H9 (cell line): ENCODE data around the gene SCML2. TPM values are rescaled to one million over a fixed set of nuclear protein-coding genes. Genes with fewer than 3 reads are reported as not detected.

Source experiments
- DNase-seq: peaks from one replicate; pipeline ENCODE4 v3.0.0-alpha.2; 2017
- H2AFZ ChIP-seq: one replicate; pipeline ENCODE4 v1.6.1; 2013; ENCODE audit warnings: mild to moderate bottlenecking, low read length, control low read depth, moderate library complexity
- H2AK5ac ChIP-seq: 2 replicates; pipeline ENCODE4 v1.6.1; 2013; ENCODE audit warnings: low read length, control low read depth, mixed read lengths; ENCODE audit not compliant: insufficient read length
- H2BK120ac ChIP-seq: one replicate; pipeline ENCODE4 v1.6.1; 2013; ENCODE audit warnings: low read depth, mild to moderate bottlenecking, low read length, control low read depth, inconsistent platforms; ENCODE audit not compliant: poor library complexity, severe bottlenecking
- H2BK12ac ChIP-seq: 2 replicates; pipeline ENCODE4 v1.6.1; 2013; ENCODE audit warnings: low read length, control low read depth, mixed read lengths, low read depth; ENCODE audit not compliant: insufficient read length
- H2BK15ac ChIP-seq: 2 replicates; pipeline ENCODE4 v1.6.1; 2013; ENCODE audit warnings: low read depth, low read length, control low read depth
- H2BK20ac ChIP-seq: one replicate; pipeline ENCODE4 v1.6.1; 2013; ENCODE audit warnings: low read depth, mild to moderate bottlenecking, low read length, control low read depth, inconsistent platforms; ENCODE audit not compliant: poor library complexity, severe bottlenecking
- H2BK5ac ChIP-seq: 2 replicates; pipeline ENCODE4 v1.6.1; 2013; ENCODE audit warnings: low read length, control low read depth, mixed read lengths; ENCODE audit not compliant: insufficient read length
- H3K14ac ChIP-seq: 2 replicates; pipeline ENCODE4 v1.6.1; 2013; ENCODE audit warnings: low read length, control low read depth; ENCODE audit not compliant: insufficient read depth
- H3K18ac ChIP-seq: 2 replicates; pipeline ENCODE4 v1.6.1; 2013; ENCODE audit warnings: low read depth, mild to moderate bottlenecking, mixed read lengths, low read length, control low read depth; ENCODE audit not compliant: insufficient read length
- H3K23ac ChIP-seq: 2 replicates; pipeline ENCODE4 v1.6.1; 2013; ENCODE audit warnings: low read length, control low read depth, mixed read lengths, low read depth; ENCODE audit not compliant: insufficient read length
- H3K23me2 ChIP-seq: 2 replicates; pipeline ENCODE4 v1.6.1; 2013; ENCODE audit warnings: low read depth, mild to moderate bottlenecking, mixed read lengths, low read length, control low read depth; ENCODE audit not compliant: insufficient read length, poor library complexity, severe bottlenecking
- H3K27ac ChIP-seq: 2 replicates; pipeline ENCODE4 v1.5.1; 2013; ENCODE audit warnings: low read length, control low read depth, mixed read lengths, low read depth; ENCODE audit not compliant: insufficient read length
- H3K27me3 ChIP-seq: 2 replicates; pipeline ENCODE4 v1.6.1; 2013; ENCODE audit warnings: low read length, control low read depth, inconsistent platforms; ENCODE audit not compliant: insufficient read depth
- H3K4ac ChIP-seq: 2 replicates; pipeline ENCODE4 v1.6.1; 2013; ENCODE audit warnings: low read depth, mild to moderate bottlenecking, control low read depth, inconsistent platforms, low read length, moderate library complexity
- H3K4me1 ChIP-seq: 2 replicates; pipeline ENCODE4 v1.6.1; 2013; ENCODE audit warnings: low read length, control low read depth, inconsistent platforms; ENCODE audit not compliant: insufficient read depth
- H3K4me2 ChIP-seq: 2 replicates; pipeline ENCODE4 v1.6.1; 2013; ENCODE audit warnings: low read length, control low read depth, mixed read lengths; ENCODE audit not compliant: insufficient read length, insufficient read depth
- H3K56ac ChIP-seq: 2 replicates; pipeline ENCODE4 v1.6.1; 2013; ENCODE audit warnings: low read depth, mild to moderate bottlenecking, mixed read lengths, low read length, control low read depth; ENCODE audit not compliant: insufficient read length
- H3K79me1 ChIP-seq: 2 replicates; pipeline ENCODE4 v1.6.1; 2013; ENCODE audit warnings: low read depth, mild to moderate bottlenecking, moderate library complexity, low read length, control low read depth, inconsistent platforms; ENCODE audit not compliant: insufficient read depth, poor library complexity, severe bottlenecking
- H3K79me2 ChIP-seq: 2 replicates; pipeline ENCODE4 v1.6.1; 2013; ENCODE audit warnings: low read length, control low read depth, inconsistent platforms; ENCODE audit not compliant: insufficient read depth
- H3K9ac ChIP-seq: 2 replicates; pipeline ENCODE4 v1.6.1; 2013; ENCODE audit warnings: low read length, control low read depth, mixed read lengths; ENCODE audit not compliant: insufficient read length; ENCODE audit errors: extremely low read depth
- H3K9me3 ChIP-seq: one replicate; pipeline ENCODE4 v1.6.1; 2013; ENCODE audit warnings: low read depth, low read length, inconsistent platforms; ENCODE audit not compliant: control insufficient read depth
- H3T11ph ChIP-seq: one replicate; pipeline ENCODE4 v1.6.1; 2013; ENCODE audit warnings: mild to moderate bottlenecking, low read length, control low read depth, inconsistent platforms
- H4K20me1 ChIP-seq: one replicate; pipeline ENCODE4 v1.6.1; 2013; ENCODE audit not compliant: control insufficient read depth, insufficient read length, insufficient read depth
- H4K5ac ChIP-seq: 2 replicates; pipeline ENCODE4 v1.6.1; 2013; ENCODE audit warnings: low read depth, mild to moderate bottlenecking, mixed read lengths, low read length, control low read depth; ENCODE audit not compliant: insufficient read length
- H4K8ac ChIP-seq: replicated peaks from 2 replicates; pipeline ENCODE4 v1.6.1; 2013; ENCODE audit warnings: low read length, control low read depth, mixed read lengths, low read depth; ENCODE audit not compliant: insufficient read length
- H4K91ac ChIP-seq: 2 replicates; pipeline ENCODE4 v1.6.1; 2013; ENCODE audit warnings: low read depth, mild to moderate bottlenecking, moderate library complexity, mixed read lengths, low read length, control low read depth; ENCODE audit not compliant: insufficient read length
- H3K27ac Mint-ChIP-seq, 3 experiments: 2 replicates in 2 of 3; 3 replicates in 1 of 3; pipeline ENCODE4 v1.8.0; 2020 to 2021; ENCODE audit warnings: mixed read lengths in 3 of 3, mild to moderate bottlenecking in 1 of 3, moderate library complexity in 1 of 3
- H3K27me3 Mint-ChIP-seq: 2 replicates; pipeline ENCODE4 v1.8.0; 2021; ENCODE audit warnings: low read depth, mild to moderate bottlenecking, moderate library complexity, mixed read lengths
- H3K36me3 Mint-ChIP-seq, 3 experiments: 2 replicates in 2 of 3; 3 replicates in 1 of 3; pipeline ENCODE4 v1.8.0; 2020 to 2021; ENCODE audit warnings: low read depth in 3 of 3, mixed read lengths in 3 of 3; ENCODE audit not compliant: insufficient read depth in 1 of 3
- H3K4me1 Mint-ChIP-seq, 2 experiments: 2 replicates each; pipeline ENCODE4 v1.8.0; 2020; ENCODE audit warnings: mixed read lengths in 2 of 2
- H3K4me3 Mint-ChIP-seq, 2 experiments: 2 replicates in 1 of 2; 3 replicates in 1 of 2; pipeline ENCODE4 v1.8.0; 2020 to 2021; ENCODE audit warnings: mild to moderate bottlenecking in 2 of 2, mixed read lengths in 2 of 2, moderate library complexity in 1 of 2
- H3K9me3 Mint-ChIP-seq, 2 experiments: 2 replicates in 1 of 2; 3 replicates in 1 of 2; pipeline ENCODE4 v1.8.0; 2020; ENCODE audit warnings: mild to moderate bottlenecking in 2 of 2, mixed read lengths in 2 of 2, moderate library complexity in 1 of 2
- CTCF ChIP-seq: fragments of 200-600 bp; sonication (generic); conservative IDR thresholded peaks from 3 replicates; pipeline ENCODE4 v1.8.0; 2021; ENCODE audit warnings: antibody characterized with exemption, mild to moderate bottlenecking
- WGBS: extraction: QIAGEN DNeasy Blood & Tissue Kit; methylation state at CpG from one replicate; pipeline ENCODE4 v1.1.7; 2013; ENCODE audit warnings: missing lambda C conversion rate, low lambda C conversion rate, mixed read lengths; ENCODE audit not compliant: insufficient read length; ENCODE audit errors: extremely low coverage; 5-methylcytosine and 5-hydroxymethylcytosine counted together
- total RNA-seq: library from RNA; stranded (reverse); gene quantifications from 2 replicates; pipeline ENCODE4 v1.2.1, GENCODE V29; 2021

Gene SCML2
- total RNA-seq, 1 experiment from 2014 or later: 15.5 TPM

- Histone ChIP-seq H3K14ac (no peak overlapping the region), H3K4ac (no peak overlapping the region), H2BK20ac (no peak overlapping the region), H2BK5ac (no peak overlapping the region), H3K4me1 (no peaks in the 10 kb centered on the region), H3K9me3 (peaks cover 10% of the 10 kb centered on the region), H3K23ac (no peak overlapping the region), H3K23me2 (no peaks in the 10 kb centered on the region), H3T11ph (no peak overlapping the region), H2BK15ac (no peak overlapping the region), H3K27ac (no peak overlapping the region), H3K4me2 (no peak overlapping the region), H3K79me1 (no peaks in the 10 kb centered on the region), H4K91ac (no peak overlapping the region), H3K27me3 (no peaks in the 10 kb centered on the region), H3K56ac (no peak overlapping the region), H4K8ac (no peak overlapping the region), H2AFZ (no peak overlapping the region), H2BK120ac (no peak overlapping the region), H4K20me1 (no peaks in the 10 kb centered on the region), H3K79me2 (no peaks in the 10 kb centered on the region), H3K18ac (no peak overlapping the region), H3K9ac (no peak overlapping the region), H2BK12ac (no peak overlapping the region), H2AK5ac (no peak overlapping the region), H4K5ac (no peak overlapping the region)
- Mint-ChIP-seq H3K4me1 (no peaks in the 10 kb centered on the region), H3K27me3 (peaks cover 25% of the 10 kb centered on the region), H3K9me3 (peaks cover 52 to 66% of the 10 kb centered on the region in 2 experiments), H3K4me3 (no peak overlapping the region), H3K27ac (no peak overlapping the region), H3K36me3 (peaks cover 0 to 2% (median 0%) of the 10 kb centered on the region in 3 experiments; a peak in 1 of 7 replicates)
- no peak for TF ChIP-seq CTCF
- no peak for DNase-seq
- WGBS: no CpG with 5 or more reads among the region's 4 CpGs
Observed at GRCh38 chrX:18360867-18361266, 6.4 kb upstream of the SCML2 start.
